ENCODE data around the gene HYAL1.

HYAL1 gene

DNA sequence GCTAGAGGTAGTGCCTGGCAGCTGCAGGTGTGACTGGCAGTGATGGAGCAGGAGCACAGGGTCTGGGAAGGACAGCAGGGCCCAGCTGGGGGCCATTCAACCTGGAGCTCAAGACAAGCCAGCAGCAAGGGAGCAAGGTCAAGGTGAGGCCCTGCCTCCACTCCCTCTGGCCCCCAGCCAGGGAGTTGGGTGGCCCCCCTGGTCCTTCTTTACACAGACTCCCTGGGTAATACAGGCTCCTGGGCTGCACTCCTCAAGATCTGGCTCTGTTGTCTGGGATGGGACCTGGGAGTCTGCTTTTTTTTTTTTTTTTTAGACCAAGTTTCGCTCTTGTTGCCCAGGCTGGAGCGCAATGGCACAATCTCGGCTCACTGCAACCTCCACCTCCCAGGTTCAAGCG is 52.9 kb downstream of the HYAL1 start:
- intact Hi-C loops (cut with DNase I): no loop called here
- DNase-seq: no peak
